ENCODE results near the gene FIBCD1. TPM values are rescaled to one million over a fixed set of nuclear protein-coding genes. Genes with fewer than 3 reads are reported as not detected.

The FIBCD1 gene
- total RNA-seq, 1 experiment from 2014 or later: not detected

DNA sequence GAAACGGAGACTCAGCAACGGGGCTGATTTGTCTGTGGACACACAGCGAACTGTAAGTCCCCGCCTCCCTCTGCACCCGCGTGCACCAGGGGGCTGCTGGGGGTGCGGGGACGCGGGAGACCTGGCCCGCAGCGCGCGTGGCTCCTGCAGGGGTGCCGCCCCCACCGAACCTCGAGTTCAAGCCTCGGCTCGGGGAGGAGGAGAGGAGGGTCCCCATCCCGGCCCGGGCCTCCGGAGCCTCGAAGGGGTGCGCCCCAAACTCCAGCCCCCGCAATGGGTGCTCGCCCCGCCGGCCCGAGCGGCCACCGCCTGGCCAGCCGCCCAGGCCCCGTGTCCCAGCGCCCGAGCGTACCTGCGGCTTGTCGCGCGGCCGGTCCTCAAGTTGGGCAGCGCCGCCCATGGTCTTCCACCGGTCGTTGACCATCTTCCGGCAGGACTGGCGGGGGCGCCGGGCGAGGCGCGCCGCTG, 829 bp downstream of the FIBCD1 start:
- H2AFZ ChIP-seq (ENCODE audit: low read length): no peak overlapping the region
- no peak overlapping the region for H3K4me2 ChIP-seq (ENCODE audit: low read depth, low read length, poor library complexity, severe bottlenecking)
- H3K79me2 ChIP-seq (ENCODE audit: low read length): no peaks in the 10 kb centered on the region
- H3K9me2 ChIP-seq (replicated peaks; ENCODE audit: insufficient read depth, low read length): no peaks in the 10 kb centered on the region
- H3K4me3 ChIP-seq (ENCODE audit: low read length): no peak overlapping the region
- no peaks in the 10 kb centered on the region for H3K9me3 ChIP-seq (ENCODE audit: low read length)
- H3K27ac ChIP-seq (ENCODE audit: low read length): no peak overlapping the region
- 0 out of 2 replicates have a peak, but pooled peaks cover 4% of the 10 kb centered on the region for H3K4me1 ChIP-seq (ENCODE audit: low read length)
- H3K36me3 ChIP-seq (ENCODE audit: insufficient read depth, low read length): no peaks in the 10 kb centered on the region
- H4K20me1 ChIP-seq (ENCODE audit: insufficient read depth, low read depth, low read length): no peaks in the 10 kb centered on the region
- H3K9ac ChIP-seq (ENCODE audit: low read length): no peak overlapping the region
- no peak for DNase-seq
- H3K27me3 ChIP-seq (ENCODE audit: low read length): no peaks in the 10 kb centered on the region

DNA sequence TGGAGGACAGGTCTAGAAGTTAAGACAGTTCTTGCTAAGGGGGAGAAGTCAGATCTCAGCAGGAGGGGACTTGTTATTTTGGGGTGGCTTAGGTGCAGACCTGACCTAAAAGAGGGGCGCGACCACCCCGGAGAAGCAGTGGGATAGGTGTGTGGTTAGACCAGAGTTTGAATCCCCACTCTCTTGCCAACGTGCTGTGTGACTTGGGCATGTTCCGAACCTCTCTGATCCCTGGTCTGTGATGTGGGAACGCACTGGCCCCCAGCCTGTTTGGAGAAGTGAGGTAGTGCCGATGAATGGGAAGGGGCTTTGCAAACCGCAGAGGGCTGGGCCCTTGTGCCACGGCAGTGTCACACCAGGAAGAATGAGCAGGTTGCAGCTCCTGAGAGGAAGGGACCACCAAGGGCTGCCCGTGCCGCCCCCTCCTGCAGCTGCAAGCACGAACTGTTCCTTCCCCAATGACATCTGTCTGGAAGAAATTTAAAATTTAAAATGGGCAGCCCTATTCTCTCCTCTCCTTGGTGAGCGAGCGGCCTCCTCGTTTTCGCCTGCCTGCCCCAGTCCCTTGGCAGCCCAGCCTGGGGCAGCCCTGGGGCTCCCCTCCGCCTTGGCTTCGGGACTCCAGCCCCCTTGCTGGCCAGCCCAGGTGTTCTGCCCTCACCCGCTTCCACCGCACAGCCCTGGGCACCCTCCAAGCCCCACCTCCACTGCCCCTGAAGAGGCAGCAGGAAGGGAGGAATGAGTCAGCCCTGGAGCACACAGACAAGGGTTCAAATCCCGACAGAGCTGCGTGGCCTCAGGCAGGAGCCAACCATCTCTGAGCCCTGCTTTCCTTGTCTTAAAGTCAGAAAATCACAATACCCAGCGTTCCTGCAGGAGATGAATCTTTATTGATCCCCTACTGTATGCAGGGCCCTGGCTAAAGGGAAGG, 1.6 kb downstream of the FIBCD1 start:
- Histone ChIP-seq H3K36me3 (ENCODE audit: insufficient read depth, low read length) (no peaks in the 10 kb centered on the region), H2AFZ (ENCODE audit: low read length) (no peak overlapping the region), H3K4me2 (ENCODE audit: low read depth, low read length, poor library complexity, severe bottlenecking) (no peak overlapping the region), H3K27ac (ENCODE audit: low read length) (no peak overlapping the region), H3K9me3 (ENCODE audit: low read length) (no peaks in the 10 kb centered on the region), H3K9ac (ENCODE audit: low read length) (no peak overlapping the region), H4K20me1 (ENCODE audit: insufficient read depth, low read depth, low read length) (no peaks in the 10 kb centered on the region), H3K9me2 (replicated peaks; ENCODE audit: insufficient read depth, low read length) (no peaks in the 10 kb centered on the region), H3K4me3 (ENCODE audit: low read length) (no peak overlapping the region), H3K79me2 (ENCODE audit: low read length) (no peaks in the 10 kb centered on the region), H3K27me3 (ENCODE audit: low read length) (no peaks in the 10 kb centered on the region), H3K4me1 (ENCODE audit: low read length) (0 out of 2 replicates have a peak, but pooled peaks cover 4% of the 10 kb centered on the region)
- no peak for DNase-seq

DNA sequence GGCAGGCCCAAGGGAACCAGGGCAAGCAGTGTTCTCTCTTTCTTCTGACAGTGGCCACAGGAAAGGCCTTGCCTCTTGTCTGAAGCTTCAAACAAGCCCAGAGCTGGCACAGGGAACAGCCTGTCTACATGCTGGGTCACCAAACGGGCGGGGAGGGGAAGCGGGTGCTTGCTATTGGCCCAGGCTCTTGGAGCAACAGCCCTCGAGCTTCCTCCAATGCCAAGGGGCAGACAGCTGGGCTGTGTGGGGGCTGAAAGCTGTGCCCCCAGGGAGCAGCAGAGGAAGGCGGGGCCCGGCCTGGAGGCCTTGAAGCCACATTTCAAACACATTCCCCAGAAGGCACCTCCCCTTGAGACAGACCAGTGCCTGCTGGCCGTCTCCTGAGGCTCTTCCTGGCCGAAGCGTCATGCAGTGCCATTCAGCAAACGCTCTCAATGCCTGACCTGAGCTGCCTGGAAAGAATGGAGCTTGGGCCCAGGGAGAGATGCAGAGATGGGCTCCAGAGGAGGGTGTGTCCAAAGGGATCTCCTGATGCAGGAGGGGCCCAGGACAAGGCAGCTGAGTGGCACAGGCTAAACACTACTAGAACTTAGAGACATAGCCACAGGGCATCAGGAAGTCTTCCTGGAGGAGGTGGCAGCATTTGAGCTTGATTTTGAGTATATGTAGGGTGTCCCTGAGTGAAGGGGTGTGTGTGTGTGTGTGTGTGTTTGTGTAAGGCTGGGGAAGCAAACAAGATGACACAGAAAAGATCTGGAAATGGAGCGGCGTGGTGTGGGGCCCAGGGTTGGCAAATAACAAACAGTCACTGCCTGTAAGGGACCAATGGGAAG, 2.5 kb downstream of the FIBCD1 start:
- Histone ChIP-seq H3K4me1 (ENCODE audit: low read length) (peaks cover 8% of the 10 kb centered on the region; the same call in 1 of the 2 replicates), H3K27ac (ENCODE audit: low read length) (no peak overlapping the region), H4K20me1 (ENCODE audit: insufficient read depth, low read depth, low read length) (no peaks in the 10 kb centered on the region), H2AFZ (ENCODE audit: low read length) (no peak overlapping the region), H3K9ac (ENCODE audit: low read length) (no peak overlapping the region), H3K27me3 (ENCODE audit: low read length) (no peaks in the 10 kb centered on the region), H3K36me3 (ENCODE audit: insufficient read depth, low read length) (no peaks in the 10 kb centered on the region), H3K9me2 (replicated peaks; ENCODE audit: insufficient read depth, low read length) (no peaks in the 10 kb centered on the region), H3K79me2 (ENCODE audit: low read length) (no peaks in the 10 kb centered on the region), H3K9me3 (ENCODE audit: low read length) (no peaks in the 10 kb centered on the region), H3K4me3 (ENCODE audit: low read length) (no peak overlapping the region), H3K4me2 (ENCODE audit: low read depth, low read length, poor library complexity, severe bottlenecking) (no peak overlapping the region)
- peak; percentile 51 for DNase-seq

DNA sequence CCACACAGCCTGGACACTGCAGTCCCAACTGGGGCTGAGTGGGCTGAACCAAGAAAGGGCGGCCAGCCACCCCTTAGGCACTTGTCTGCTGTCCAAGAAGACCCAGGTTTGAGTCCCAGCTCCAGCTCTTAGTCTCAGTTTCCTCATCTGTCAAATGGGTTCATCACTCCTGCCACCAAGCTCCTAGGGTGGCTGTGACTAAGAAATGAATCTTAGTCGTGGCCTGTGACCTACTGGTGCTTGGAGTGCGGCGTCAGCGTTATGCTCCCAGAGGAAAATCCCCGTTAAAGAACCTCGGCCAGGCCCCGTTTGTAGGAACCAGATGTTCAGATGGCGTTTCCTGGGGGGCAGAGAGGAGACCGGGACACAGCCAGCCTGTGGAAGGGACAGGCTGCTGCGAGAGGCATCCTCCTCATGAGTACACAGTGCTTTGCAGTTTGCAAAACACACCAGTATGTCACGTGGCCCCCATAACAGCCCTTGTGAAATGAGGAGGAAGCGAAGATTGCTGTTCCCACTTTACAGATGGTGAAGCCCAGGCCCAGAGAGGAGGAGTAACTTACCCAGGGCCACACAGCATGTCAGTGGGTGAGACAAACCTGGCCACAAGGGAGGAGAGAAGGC, 3.3 kb downstream of the FIBCD1 start:
- H3K36me3 ChIP-seq (ENCODE audit: insufficient read depth, low read length): no peaks in the 10 kb centered on the region
- no peak overlapping the region for H2AFZ ChIP-seq (ENCODE audit: low read length)
- H3K27ac ChIP-seq (ENCODE audit: low read length): no peak overlapping the region
- no peak overlapping the region for H3K9ac ChIP-seq (ENCODE audit: low read length)
- no peak overlapping the region for H3K4me3 ChIP-seq (ENCODE audit: low read length)
- no peak overlapping the region for H3K4me2 ChIP-seq (ENCODE audit: low read depth, low read length, poor library complexity, severe bottlenecking)
- no peaks in the 10 kb centered on the region for H3K79me2 ChIP-seq (ENCODE audit: low read length)
- H3K4me1 ChIP-seq (ENCODE audit: low read length): peaks cover 10% of the 10 kb centered on the region; the same call in 1 of the 2 replicates
- H3K27me3 ChIP-seq (ENCODE audit: low read length): no peaks in the 10 kb centered on the region
- no peaks in the 10 kb centered on the region for H4K20me1 ChIP-seq (ENCODE audit: insufficient read depth, low read depth, low read length)
- no peaks in the 10 kb centered on the region for H3K9me2 ChIP-seq (replicated peaks; ENCODE audit: insufficient read depth, low read length)
- H3K9me3 ChIP-seq (ENCODE audit: low read length): no peaks in the 10 kb centered on the region
- DNase-seq: no peak

DNA sequence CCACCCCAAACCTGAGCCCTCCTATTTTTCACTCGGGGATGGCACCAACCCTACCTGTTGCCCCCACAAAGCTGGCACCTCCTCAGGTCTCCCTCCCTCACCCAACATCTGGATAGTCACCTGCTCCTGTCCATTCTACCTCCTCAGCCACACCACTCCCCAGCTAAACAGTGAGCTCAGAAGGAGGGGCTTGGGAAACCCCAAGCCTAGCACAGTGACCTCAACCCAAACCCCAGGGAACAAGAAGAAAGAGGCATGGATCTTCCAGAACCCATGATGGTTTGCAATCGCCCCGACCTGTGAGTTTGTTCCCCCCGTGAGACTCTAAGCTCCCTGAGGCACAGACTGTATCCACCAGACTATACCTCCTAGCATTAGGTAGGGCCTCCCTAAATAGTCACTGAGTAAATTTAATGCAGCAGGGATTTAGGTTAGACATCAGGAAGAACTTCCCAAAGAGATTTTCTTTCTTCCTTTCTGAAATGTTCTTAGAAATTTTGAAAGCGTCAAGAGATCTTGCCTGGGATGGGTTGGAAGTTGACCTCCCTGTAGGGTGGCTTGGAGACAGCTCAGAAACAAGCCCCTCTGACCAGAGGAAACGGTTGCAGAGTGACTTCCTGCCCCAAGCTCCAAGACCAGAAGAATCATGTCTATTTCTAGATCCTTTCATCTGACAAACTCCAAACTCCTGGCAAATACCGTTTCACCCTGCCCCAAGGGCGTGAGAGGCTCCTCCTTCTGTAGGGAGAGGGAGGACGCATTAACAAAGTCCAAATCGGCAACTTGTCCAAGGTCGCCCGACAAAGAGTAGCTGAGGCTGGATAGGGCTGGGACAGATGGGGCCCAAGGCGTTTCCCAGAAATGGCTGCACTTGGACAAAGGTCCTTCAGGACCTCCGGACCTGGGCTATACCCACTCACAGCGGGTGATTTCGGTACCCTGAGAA, 4.1 kb downstream of the FIBCD1 start:
- H3K36me3 ChIP-seq (ENCODE audit: insufficient read depth, low read length): no peaks in the 10 kb centered on the region
- no peak overlapping the region for H3K27ac ChIP-seq (ENCODE audit: low read length)
- no peaks in the 10 kb centered on the region for H3K9me3 ChIP-seq (ENCODE audit: low read length)
- no peaks in the 10 kb centered on the region for H3K9me2 ChIP-seq (replicated peaks; ENCODE audit: insufficient read depth, low read length)
- peaks cover 10% of the 10 kb centered on the region; the same call in 1 of the 2 replicates for H3K4me1 ChIP-seq (ENCODE audit: low read length)
- H2AFZ ChIP-seq (ENCODE audit: low read length): no peak overlapping the region
- no peak overlapping the region for H3K4me2 ChIP-seq (ENCODE audit: low read depth, low read length, poor library complexity, severe bottlenecking)
- no peaks in the 10 kb centered on the region for H4K20me1 ChIP-seq (ENCODE audit: insufficient read depth, low read depth, low read length)
- no peak for DNase-seq
- H3K9ac ChIP-seq (ENCODE audit: low read length): no peak overlapping the region
- no peak overlapping the region for H3K4me3 ChIP-seq (ENCODE audit: low read length)
- H3K27me3 ChIP-seq (ENCODE audit: low read length): no peaks in the 10 kb centered on the region
- H3K79me2 ChIP-seq (ENCODE audit: low read length): no peaks in the 10 kb centered on the region

DNA sequence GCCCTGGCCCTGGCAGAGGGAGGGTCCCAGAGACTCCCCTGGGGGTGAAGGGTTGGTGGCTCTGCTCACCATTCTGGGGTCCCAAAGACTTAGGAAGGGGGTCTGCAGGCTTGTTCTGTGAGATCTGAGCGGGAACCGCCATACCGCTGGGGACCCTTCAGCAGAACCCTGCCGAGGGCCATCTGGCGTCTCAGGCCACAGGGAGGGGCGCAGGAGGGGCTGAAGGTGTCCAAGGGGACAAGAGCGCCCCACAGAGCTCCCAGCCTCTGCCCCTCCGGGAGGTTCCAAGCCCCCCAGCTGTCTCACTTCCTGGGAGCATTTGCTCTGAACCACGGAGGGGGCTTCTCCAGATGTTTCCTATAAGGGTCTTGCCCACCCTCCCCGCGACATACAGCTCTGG, 4.8 kb downstream of the FIBCD1 start:
- no peak for DNase-seq
- Histone ChIP-seq H3K4me3 (ENCODE audit: low read length) (no peak overlapping the region), H3K27ac (ENCODE audit: low read length) (no peak overlapping the region), H3K9ac (ENCODE audit: low read length) (no peak overlapping the region), H4K20me1 (ENCODE audit: insufficient read depth, low read depth, low read length) (no peaks in the 10 kb centered on the region), H3K4me2 (ENCODE audit: low read depth, low read length, poor library complexity, severe bottlenecking) (no peak overlapping the region), H3K4me1 (ENCODE audit: low read length) (peaks cover 10% of the 10 kb centered on the region; the same call in 1 of the 2 replicates), H3K9me2 (replicated peaks; ENCODE audit: insufficient read depth, low read length) (no peaks in the 10 kb centered on the region), H2AFZ (ENCODE audit: low read length) (no peak overlapping the region), H3K36me3 (ENCODE audit: insufficient read depth, low read length) (no peaks in the 10 kb centered on the region), H3K79me2 (ENCODE audit: low read length) (no peaks in the 10 kb centered on the region), H3K9me3 (ENCODE audit: low read length) (no peaks in the 10 kb centered on the region), H3K27me3 (ENCODE audit: low read length) (no peaks in the 10 kb centered on the region)

Measured in Karpas-422 (cell line).